ENCODE measurements around the gene DNAH3.

- TF ChIP-seq ATF3 (IDR thresholded peaks at IDR 0.05; ENCODE audit: insufficient read depth, low read depth, low read length) (no peak), ZNF274 (IDR thresholded peaks at IDR 0.05; ENCODE audit: borderline replicate concordance, extremely low read depth, low read length) (no peak), POLR2A (IDR thresholded peaks at IDR 0.05; ENCODE audit: control extremely low read depth in 1 of 2, low read depth in 2 of 2, low read length in 2 of 2) (no peak), TAF1 (IDR thresholded peaks at IDR 0.05; ENCODE audit: low read depth, low read length) (no peak), CTCF (IDR thresholded peaks at IDR 0.05; ENCODE audit: control extremely low read depth in 1 of 3, insufficient read depth in 1 of 3, low read depth in 1 of 3, low read length in 3 of 3) (no peak), ATF2 (IDR thresholded peaks at IDR 0.05; ENCODE audit: low read length) (no peak), RAD21 (IDR thresholded peaks at IDR 0.05 in 1 of 2, conservative IDR thresholded peaks at IDR 0.05 in 1 of 2; ENCODE audit: low read depth in 2 of 2, low read length in 2 of 2) (no peak)
Measured at GRCh38 chr16:21117567-21117966, 33.1 kb downstream of the DNAH3 start.

Measured in H1 (cell line).